GM12878 (cell line): ENCODE measurements around the gene COQ2.

Experiments
- ATF7 ChIP-seq: fragments of 450-650 bp; IDR thresholded peaks from 2 replicates; pipeline ENCODE4 v1.6.1; 2016; ENCODE audit warnings: low read depth, mild to moderate bottlenecking
- EP300 ChIP-seq, 2 experiments: fragments of 150-350 bp in 1 of 2; IDR thresholded peaks; 2 replicates each; pipeline ENCODE4 v1.6.1; 2011 to 2012; ENCODE audit warnings: low read depth in 2 of 2, low read length in 2 of 2, borderline replicate concordance in 1 of 2, improper control_type of control experiment in 1 of 2, inconsistent platforms in 1 of 2; ENCODE audit not compliant: control insufficient read depth in 1 of 2
- EZH2 ChIP-seq: IDR thresholded peaks from 2 replicates; pipeline ENCODE4 v1.6.1; 2012; ENCODE audit warnings: low read depth, mild to moderate bottlenecking, control low read depth, inconsistent platforms, low read length, borderline replicate concordance; ENCODE audit not compliant: control insufficient read depth
- JUND ChIP-seq: IDR thresholded peaks from 2 replicates; pipeline ENCODE4 v1.6.1; 2012; ENCODE audit warnings: low read depth, mild to moderate bottlenecking, low read length, improper control_type of control experiment, moderate library complexity
- MXI1 ChIP-seq: fragments of 150-350 bp; IDR thresholded peaks from 2 replicates; pipeline ENCODE4 v1.6.1; 2011; ENCODE audit warnings: low read depth, mild to moderate bottlenecking, inconsistent platforms, low read length, improper control_type of control experiment
- SIN3A ChIP-seq: IDR thresholded peaks from 2 replicates; pipeline ENCODE4 v1.6.1; 2012; ENCODE audit warnings: low read depth, low read length, improper control_type of control experiment
- SPI1 ChIP-seq: IDR thresholded peaks from 2 replicates; pipeline ENCODE4 v1.6.1; 2011; ENCODE audit warnings: low read depth, mild to moderate bottlenecking, low read length, moderate library complexity, borderline replicate concordance; ENCODE audit not compliant: insufficient read depth
- SUZ12 ChIP-seq: fragments of 200-600 bp; sonication (generic); IDR thresholded peaks from one replicate; pipeline ENCODE4 v1.6.1; 2018; ENCODE audit warnings: antibody characterized with exemption, mild to moderate bottlenecking; ENCODE audit not compliant: unreplicated experiment
- ZSCAN29 ChIP-seq: fragments of 450-650 bp; IDR thresholded peaks from 2 replicates; pipeline ENCODE4 v1.6.1; 2017; ENCODE audit warnings: mild to moderate bottlenecking, moderate library complexity

DNA sequence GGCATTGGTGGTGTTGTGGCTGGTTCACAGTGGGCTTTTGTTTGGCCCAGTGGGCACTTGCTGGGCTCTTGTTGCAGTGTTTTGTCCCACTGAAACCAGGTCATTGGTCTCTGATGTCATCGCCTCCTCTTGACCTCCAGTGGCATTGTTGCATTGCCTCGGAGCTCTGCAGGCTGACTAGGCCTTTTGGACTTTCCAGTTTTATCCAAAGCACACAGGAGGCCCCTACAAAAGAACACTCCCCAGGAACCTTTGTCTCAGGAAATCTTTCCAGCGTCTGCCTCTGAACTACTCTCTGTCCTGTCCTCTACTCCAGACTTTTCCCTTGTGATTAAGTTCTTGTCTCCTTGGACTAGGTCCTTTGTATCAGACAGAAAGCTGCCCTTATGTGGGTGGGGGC lies 54.8 kb downstream of the COQ2 start:
- TF ChIP-seq MXI1, result no peak
- no peak for TF ChIP-seq ZSCAN29
- TF ChIP-seq EP300 (IDR thresholded peaks at IDR 0.05; ENCODE audit: borderline replicate concordance in 1 of 2, control insufficient read depth in 1 of 2, low read depth in 2 of 2, low read length in 2 of 2), result no peak
- TF ChIP-seq SPI1, result no peak
- no peak for TF ChIP-seq SIN3A
- no peak for TF ChIP-seq ATF7
- TF ChIP-seq SUZ12, result no peak
- TF ChIP-seq JUND, result no peak
- no peak for TF ChIP-seq EZH2
